ENCODE results near the gene LZTS2.
"Not testable (repeated sequence)": the region's sequence is repeated elsewhere in the genome, so short reads cannot be mapped to it uniquely, and the experiment has no call there.

DNA sequence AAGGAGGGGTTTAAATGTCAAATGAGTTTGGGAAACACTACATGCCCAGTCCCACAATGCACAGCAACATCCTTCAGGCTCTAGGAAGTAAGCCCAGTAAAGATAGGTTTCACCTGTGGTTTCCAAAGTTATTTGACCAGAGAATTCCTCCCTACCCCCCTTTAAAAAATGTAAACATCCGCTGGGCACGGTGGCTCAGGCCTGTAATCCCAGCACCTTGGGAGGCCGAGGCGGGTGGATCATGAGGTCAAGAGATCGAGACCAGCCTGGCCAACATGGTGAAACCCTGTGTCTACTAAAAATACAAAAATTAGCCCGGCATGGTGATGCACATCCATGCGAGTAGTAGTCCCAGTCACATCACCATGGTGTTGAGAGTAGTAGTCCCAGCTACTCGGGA lies 24.2 kb upstream of the LZTS2 start:
- not testable (repeated sequence) for TF ChIP-seq EZH2 (IDR thresholded peaks at IDR 0.05; ENCODE audit: borderline replicate concordance, low read length)
- TF ChIP-seq, protein P1, sequence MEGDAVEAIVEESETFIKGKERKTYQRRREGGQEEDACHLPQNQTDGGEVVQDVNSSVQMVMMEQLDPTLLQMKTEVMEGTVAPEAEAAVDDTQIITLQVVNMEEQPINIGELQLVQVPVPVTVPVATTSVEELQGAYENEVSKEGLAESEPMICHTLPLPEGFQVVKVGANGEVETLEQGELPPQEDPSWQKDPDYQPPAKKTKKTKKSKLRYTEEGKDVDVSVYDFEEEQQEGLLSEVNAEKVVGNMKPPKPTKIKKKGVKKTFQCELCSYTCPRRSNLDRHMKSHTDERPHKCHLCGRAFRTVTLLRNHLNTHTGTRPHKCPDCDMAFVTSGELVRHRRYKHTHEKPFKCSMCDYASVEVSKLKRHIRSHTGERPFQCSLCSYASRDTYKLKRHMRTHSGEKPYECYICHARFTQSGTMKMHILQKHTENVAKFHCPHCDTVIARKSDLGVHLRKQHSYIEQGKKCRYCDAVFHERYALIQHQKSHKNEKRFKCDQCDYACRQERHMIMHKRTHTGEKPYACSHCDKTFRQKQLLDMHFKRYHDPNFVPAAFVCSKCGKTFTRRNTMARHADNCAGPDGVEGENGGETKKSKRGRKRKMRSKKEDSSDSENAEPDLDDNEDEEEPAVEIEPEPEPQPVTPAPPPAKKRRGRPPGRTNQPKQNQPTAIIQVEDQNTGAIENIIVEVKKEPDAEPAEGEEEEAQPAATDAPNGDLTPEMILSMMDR (conservative IDR thresholded peaks at IDR 0.05 in 1 of 2, IDR thresholded peaks at IDR 0.05 in 1 of 2; ENCODE audit: extremely low read depth in 1 of 2, insufficient read depth in 1 of 2, low read depth in 1 of 2, low read length in 2 of 2), result not testable (repeated sequence)
